SU-DHL-6 (cell line): ENCODE results near the gene B4GAT1.

Source experiments
- EZH2phosphoT487 ChIP-seq: fragments of 200-600 bp; sonication (generic), shearing (Covaris generic); conservative IDR thresholded peaks from 2 replicates; pipeline ENCODE4 v1.6.1; 2018; ENCODE audit warnings: mild to moderate bottlenecking, antibody characterized with exemption, low read length, moderate library complexity, mixed read lengths
- TF ChIP-seq, protein P1 (sequence below): fragments of 200-600 bp; sonication (generic); IDR thresholded peaks from one replicate; pipeline ENCODE4 v1.5.1; 2017; ENCODE audit warnings: antibody characterized with exemption, mild to moderate bottlenecking, low read length, moderate library complexity; ENCODE audit not compliant: insufficient read depth, poor library complexity, severe bottlenecking

DNA sequence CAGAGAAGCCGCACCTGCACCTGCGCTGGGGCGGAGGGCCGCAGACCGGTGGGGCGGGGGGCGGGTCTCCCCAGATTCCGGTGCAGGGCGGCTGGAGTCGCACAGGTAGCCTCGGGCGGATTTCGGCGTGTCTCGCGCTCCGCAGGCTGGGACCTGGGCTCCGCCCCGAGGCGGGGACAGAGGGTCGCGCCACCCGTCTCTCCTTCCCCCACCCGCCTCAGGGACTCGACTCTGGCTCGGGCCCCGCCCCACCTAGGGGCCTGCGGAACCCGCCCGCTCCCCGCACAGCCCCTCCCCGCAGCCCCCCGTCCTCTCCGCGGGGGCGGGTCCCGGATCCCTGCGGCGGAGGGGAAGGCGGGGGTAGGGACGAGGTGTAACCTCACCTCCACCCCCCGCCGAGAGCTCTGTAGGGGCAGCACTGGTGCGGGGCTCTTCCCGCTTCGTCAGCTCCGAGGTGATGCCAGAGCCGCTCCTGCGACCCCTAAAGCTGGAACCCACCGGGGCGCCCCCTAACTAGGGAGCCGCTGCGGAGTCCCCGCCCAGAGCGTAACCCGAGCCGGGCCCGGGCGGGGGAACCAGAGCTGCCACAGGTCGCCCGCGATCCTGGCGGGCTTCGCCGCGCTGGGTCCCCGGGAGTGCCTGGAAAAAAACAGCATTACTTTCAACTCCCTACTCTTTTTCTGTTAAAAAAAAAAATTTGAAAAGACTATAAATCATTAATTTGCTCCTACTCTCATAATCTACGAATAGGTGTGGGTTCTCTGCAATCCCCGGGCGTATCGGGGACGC is 24.4 kb upstream of the B4GAT1 start, which contains the start of gene SLC29A2:
- TF ChIP-seq, protein P1, sequence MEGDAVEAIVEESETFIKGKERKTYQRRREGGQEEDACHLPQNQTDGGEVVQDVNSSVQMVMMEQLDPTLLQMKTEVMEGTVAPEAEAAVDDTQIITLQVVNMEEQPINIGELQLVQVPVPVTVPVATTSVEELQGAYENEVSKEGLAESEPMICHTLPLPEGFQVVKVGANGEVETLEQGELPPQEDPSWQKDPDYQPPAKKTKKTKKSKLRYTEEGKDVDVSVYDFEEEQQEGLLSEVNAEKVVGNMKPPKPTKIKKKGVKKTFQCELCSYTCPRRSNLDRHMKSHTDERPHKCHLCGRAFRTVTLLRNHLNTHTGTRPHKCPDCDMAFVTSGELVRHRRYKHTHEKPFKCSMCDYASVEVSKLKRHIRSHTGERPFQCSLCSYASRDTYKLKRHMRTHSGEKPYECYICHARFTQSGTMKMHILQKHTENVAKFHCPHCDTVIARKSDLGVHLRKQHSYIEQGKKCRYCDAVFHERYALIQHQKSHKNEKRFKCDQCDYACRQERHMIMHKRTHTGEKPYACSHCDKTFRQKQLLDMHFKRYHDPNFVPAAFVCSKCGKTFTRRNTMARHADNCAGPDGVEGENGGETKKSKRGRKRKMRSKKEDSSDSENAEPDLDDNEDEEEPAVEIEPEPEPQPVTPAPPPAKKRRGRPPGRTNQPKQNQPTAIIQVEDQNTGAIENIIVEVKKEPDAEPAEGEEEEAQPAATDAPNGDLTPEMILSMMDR, result no peak
- TF ChIP-seq EZH2phosphoT487, result no peak
